ENCODE results near the gene TCF7L1. TPM values are rescaled to one million over a fixed set of nuclear protein-coding genes. Genes with fewer than 3 reads are reported as not detected.

The TCF7L1 gene
- total and polyA plus RNA-seq, 9 of the 15 experiments (the other 6 are each of a cell fraction or from before 2014, with no cell fraction given) = 0.03 to 0.11 (median 0.07) TPM; not detected in 5

DNA sequence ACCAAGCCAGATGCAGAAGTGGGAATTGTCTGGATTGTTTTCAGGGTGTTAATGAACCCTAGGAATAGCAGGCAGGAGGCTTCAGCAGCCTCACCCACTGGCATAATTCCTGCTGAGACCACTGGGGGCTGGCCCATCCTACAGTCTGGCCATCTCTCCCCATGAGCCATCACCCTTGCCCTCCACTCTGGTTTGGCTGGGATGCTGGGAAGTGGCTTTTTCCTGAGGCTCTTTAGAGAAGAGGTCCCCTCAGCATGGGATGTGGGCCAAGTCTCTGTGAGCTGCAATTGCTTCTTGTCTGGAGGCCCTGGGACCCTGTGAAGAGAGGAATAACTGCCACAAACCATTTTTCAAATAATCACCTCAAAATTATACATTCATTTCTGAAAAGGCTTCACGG is 4.0 kb downstream of the TCF7L1 start:
- Histone ChIP-seq H3K9me1 (ENCODE audit: control insufficient read depth, insufficient read depth, low read length) (no peaks in the 10 kb centered on the region), H3K9ac (ENCODE audit: insufficient read depth in 1 of 2, low read depth in 2 of 2, low read length in 2 of 2) (no peak overlapping the region), H3K27me3 (ENCODE audit: control insufficient read depth in 2 of 2, insufficient read depth in 2 of 2, low read length in 2 of 2) (peaks cover 17 to 42% of the 10 kb centered on the region in 2 experiments), H4K20me1 (replicated peaks; ENCODE audit: control insufficient read depth, insufficient read depth, low read length) (no peaks in the 10 kb centered on the region), H3K9me3 (replicated peaks; ENCODE audit: control insufficient read depth, insufficient read depth, low read depth, low read length) (no peaks in the 10 kb centered on the region), H3K4me3 (no peak overlapping the region), H3K4me2 (ENCODE audit: insufficient read depth, low read length) (no peak overlapping the region), H3K4me1 (replicated peaks in 1 of 2; ENCODE audit: control insufficient read depth in 2 of 2, insufficient read depth in 2 of 2, low read length in 2 of 2) (peaks cover 0 to 18% of the 10 kb centered on the region in 2 experiments; a peak in 2 of 5 replicates), H3K79me2 (ENCODE audit: control insufficient read depth, insufficient read depth, low read length) (no peaks in the 10 kb centered on the region), H2AFZ (ENCODE audit: low read depth, low read length) (no peak overlapping the region), H3K27ac (ENCODE audit: extremely low read depth, low read depth, low read length) (no peak overlapping the region), H3K36me3 (ENCODE audit: control insufficient read depth, insufficient read depth, low read length) (no peaks in the 10 kb centered on the region)
- CTCF ChIA-PET (ENCODE audit: low intra/inter-chr PET ratio) = no interaction called here
- FAIRE-seq (no peak), DNase-seq (ENCODE audit: extremely low read depth in 1 of 4, low spot score in 3 of 4) (no peak), ATAC-seq (no peak)
- WGBS (ENCODE audit: insufficient coverage, low coverage, missing lambda C conversion rate) = 0% methylated on average over 1 of the region's 1 CpG
- TF ChIP-seq CTBP1 (IDR thresholded peaks at IDR 0.05; ENCODE audit: borderline replicate concordance) = no peak
- TF ChIP-seq, protein P1, sequence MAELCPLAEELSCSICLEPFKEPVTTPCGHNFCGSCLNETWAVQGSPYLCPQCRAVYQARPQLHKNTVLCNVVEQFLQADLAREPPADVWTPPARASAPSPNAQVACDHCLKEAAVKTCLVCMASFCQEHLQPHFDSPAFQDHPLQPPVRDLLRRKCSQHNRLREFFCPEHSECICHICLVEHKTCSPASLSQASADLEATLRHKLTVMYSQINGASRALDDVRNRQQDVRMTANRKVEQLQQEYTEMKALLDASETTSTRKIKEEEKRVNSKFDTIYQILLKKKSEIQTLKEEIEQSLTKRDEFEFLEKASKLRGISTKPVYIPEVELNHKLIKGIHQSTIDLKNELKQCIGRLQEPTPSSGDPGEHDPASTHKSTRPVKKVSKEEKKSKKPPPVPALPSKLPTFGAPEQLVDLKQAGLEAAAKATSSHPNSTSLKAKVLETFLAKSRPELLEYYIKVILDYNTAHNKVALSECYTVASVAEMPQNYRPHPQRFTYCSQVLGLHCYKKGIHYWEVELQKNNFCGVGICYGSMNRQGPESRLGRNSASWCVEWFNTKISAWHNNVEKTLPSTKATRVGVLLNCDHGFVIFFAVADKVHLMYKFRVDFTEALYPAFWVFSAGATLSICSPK (IDR thresholded peaks at IDR 0.05; ENCODE audit: borderline replicate concordance) = no peak
- TF ChIP-seq FUS (optimal IDR thresholded peaks at IDR 0.05; ENCODE audit: low read depth, low read length) = no peak
- TF ChIP-seq ZNF57 (CRISPR knock-in tag; IDR thresholded peaks at IDR 0.05) = no peak
- in situ Hi-C loops (cut with MboI) = no loop called here
- intact Hi-C loops (cut with micrococcal nuclease) = loop anchor here (5.0 kb wide), 1 partner anchor 210 kb away; no protein-coding TSS in a partner anchor
- BruUV-seq (replicated peaks) = no TSS peak
- POLR2A ChIA-PET = no interaction called here

Data from K562 (cell line).